DND-41 (cell line): ENCODE results near the gene YIPF4.
"Not testable (repeated sequence)": the region's sequence is repeated elsewhere in the genome, so short reads cannot be mapped to it uniquely, and the experiment has no call there.

Experiments
- ATAC-seq: fragments of 200-7000 bp; cut with Tn5 transposase; 3 replicates; pipeline ENCODE4 v1.9.1; 2021; ENCODE audit warnings: low read depth; ENCODE audit not compliant: insufficient read depth
- DNase-seq: peaks from one replicate; pipeline ENCODE4 v3.0.0-alpha.2; 2020
- H2AFZ ChIP-seq: 2 replicates; pipeline ENCODE4 v1.6.0; 2012; ENCODE audit warnings: low read depth, low read length
- H3K27ac ChIP-seq: 2 replicates; pipeline ENCODE4 v1.5.1; 2012; ENCODE audit warnings: low read length, inconsistent platforms
- H3K27me3 ChIP-seq: fragments of 200-600 bp; sonication (generic); 2 replicates; pipeline ENCODE4 v1.6.0; 2012; ENCODE audit warnings: low read length, mild to moderate bottlenecking, inconsistent platforms; ENCODE audit not compliant: insufficient read depth, poor library complexity
- H3K36me3 ChIP-seq: 2 replicates; pipeline ENCODE4 v1.5.1; 2012; ENCODE audit warnings: low read length, inconsistent platforms; ENCODE audit not compliant: insufficient read depth
- H3K4me1 ChIP-seq: 2 replicates; pipeline ENCODE4 v1.5.1; 2012; ENCODE audit warnings: mild to moderate bottlenecking, low read length; ENCODE audit not compliant: insufficient read depth
- H3K4me2 ChIP-seq: 2 replicates; pipeline ENCODE4 v1.6.0; 2012; ENCODE audit warnings: mild to moderate bottlenecking, moderate library complexity, low read length, inconsistent platforms; ENCODE audit not compliant: insufficient read depth
- H3K4me3 ChIP-seq, 2 experiments: fragments of 200-600 bp in 1 of 2; shearing (Covaris generic) in 1 of 2; 2 replicates each; pipeline ENCODE4 v1.5.1; 2012 to 2016; ENCODE audit warnings: inconsistent platforms in 2 of 2, low read length in 2 of 2, mild to moderate bottlenecking in 2 of 2, low read depth in 1 of 2, moderate library complexity in 1 of 2
- H3K79me2 ChIP-seq: 2 replicates; pipeline ENCODE4 v1.6.0; 2012; ENCODE audit warnings: low read length, inconsistent platforms; ENCODE audit not compliant: insufficient read depth
- H3K9ac ChIP-seq: 2 replicates; pipeline ENCODE4 v1.6.0; 2012; ENCODE audit warnings: low read depth, mild to moderate bottlenecking, inconsistent platforms, low read length, moderate library complexity
- H3K9me3 ChIP-seq: 2 replicates; pipeline ENCODE4 v1.5.1; 2012; ENCODE audit warnings: low read length, moderate library complexity, mild to moderate bottlenecking, inconsistent platforms; ENCODE audit not compliant: insufficient read depth, severe bottlenecking
- H4K20me1 ChIP-seq: 2 replicates; pipeline ENCODE4 v1.6.0; 2012; ENCODE audit warnings: low read length; ENCODE audit not compliant: insufficient read depth
- EZH2 ChIP-seq: IDR thresholded peaks from 3 replicates; pipeline ENCODE4 v1.6.1; 2012; ENCODE audit warnings: borderline replicate concordance, low read depth, mild to moderate bottlenecking, moderate library complexity, low read length, inconsistent platforms; ENCODE audit not compliant: severe bottlenecking
- TF ChIP-seq, protein P1 (sequence below): IDR thresholded peaks from 2 replicates; pipeline ENCODE4 v1.5.1; 2012; ENCODE audit warnings: borderline replicate concordance, low read length, moderate library complexity, mild to moderate bottlenecking; ENCODE audit not compliant: poor library complexity, severe bottlenecking; ENCODE audit errors: extremely low read depth

YIPF4 gene

DNA sequence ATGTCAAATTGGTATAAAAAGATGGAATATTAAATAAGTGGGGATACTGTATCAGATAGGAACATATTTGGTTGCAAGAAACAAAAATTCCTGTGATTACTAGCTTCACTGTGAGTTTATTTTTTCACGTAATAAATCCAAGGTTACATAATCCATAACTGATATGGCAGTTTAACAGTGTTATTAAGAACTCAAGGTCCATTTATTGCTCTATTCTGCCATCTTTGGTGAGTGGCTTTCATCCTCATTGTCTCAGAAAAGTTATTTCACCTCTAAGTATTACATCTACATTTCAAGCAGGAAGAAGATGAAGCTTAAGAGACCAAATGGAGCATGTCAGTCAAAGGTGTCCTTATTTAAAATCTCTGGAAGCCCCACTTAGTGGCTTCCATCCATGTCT is 37.2 kb downstream of the YIPF4 start:
- no peaks in the 10 kb centered on the region for H4K20me1 ChIP-seq
- TF ChIP-seq EZH2 = no peak
- TF ChIP-seq, protein P1, sequence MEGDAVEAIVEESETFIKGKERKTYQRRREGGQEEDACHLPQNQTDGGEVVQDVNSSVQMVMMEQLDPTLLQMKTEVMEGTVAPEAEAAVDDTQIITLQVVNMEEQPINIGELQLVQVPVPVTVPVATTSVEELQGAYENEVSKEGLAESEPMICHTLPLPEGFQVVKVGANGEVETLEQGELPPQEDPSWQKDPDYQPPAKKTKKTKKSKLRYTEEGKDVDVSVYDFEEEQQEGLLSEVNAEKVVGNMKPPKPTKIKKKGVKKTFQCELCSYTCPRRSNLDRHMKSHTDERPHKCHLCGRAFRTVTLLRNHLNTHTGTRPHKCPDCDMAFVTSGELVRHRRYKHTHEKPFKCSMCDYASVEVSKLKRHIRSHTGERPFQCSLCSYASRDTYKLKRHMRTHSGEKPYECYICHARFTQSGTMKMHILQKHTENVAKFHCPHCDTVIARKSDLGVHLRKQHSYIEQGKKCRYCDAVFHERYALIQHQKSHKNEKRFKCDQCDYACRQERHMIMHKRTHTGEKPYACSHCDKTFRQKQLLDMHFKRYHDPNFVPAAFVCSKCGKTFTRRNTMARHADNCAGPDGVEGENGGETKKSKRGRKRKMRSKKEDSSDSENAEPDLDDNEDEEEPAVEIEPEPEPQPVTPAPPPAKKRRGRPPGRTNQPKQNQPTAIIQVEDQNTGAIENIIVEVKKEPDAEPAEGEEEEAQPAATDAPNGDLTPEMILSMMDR = no peak
- H3K4me1 ChIP-seq = no peaks in the 10 kb centered on the region
- H3K36me3 ChIP-seq = peaks cover 8% of the 10 kb centered on the region
- H3K9ac ChIP-seq = no peak overlapping the region
- DNase-seq (no peak), ATAC-seq (no peak)
- no peaks in the 10 kb centered on the region for H3K79me2 ChIP-seq
- H2AFZ ChIP-seq = no peak overlapping the region
- H3K27ac ChIP-seq = no peak overlapping the region
- H3K9me3 ChIP-seq = no peaks in the 10 kb centered on the region
- no peak overlapping the region for H3K4me3 ChIP-seq
- H3K4me2 ChIP-seq = no peak overlapping the region
- no peaks in the 10 kb centered on the region for H3K27me3 ChIP-seq

DNA sequence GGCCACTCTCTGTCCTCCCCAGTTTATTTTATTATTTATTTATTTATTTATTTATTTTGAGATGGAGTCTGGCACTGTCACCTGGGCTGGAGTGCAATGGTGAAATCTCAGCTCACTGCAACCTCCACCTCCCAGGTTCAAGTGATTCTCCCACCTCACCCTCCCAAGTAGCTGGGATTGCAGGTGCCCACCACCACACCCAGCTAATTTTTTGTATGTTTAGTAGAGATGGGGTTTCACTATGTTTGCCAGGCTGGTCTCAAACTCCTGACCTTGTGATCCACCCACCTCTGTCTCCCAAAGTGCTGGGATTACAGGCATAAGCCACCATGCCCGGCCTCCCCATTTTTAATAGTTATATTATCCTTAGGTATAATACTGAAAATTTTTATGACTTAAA is 51.0 kb downstream of the YIPF4 start:
- H3K27ac ChIP-seq = not testable (repeated sequence)

GRCh38 chr2:32329180-32329980 is 51.7 kb downstream of the YIPF4 start:
- H3K4me1 ChIP-seq, H3K9me3 ChIP-seq, ATAC-seq, H3K4me2 ChIP-seq, H3K27ac ChIP-seq, H3K79me2 ChIP-seq, DNase-seq, H2AFZ ChIP-seq, H4K20me1 ChIP-seq, H3K9ac ChIP-seq, H3K36me3 ChIP-seq, H3K27me3 ChIP-seq, H3K4me3 ChIP-seq: not testable (repeated sequence)

More for the DNA sequence above, 51.0 kb downstream of the YIPF4 start:
- not testable (repeated sequence) for H3K4me3 ChIP-seq, H3K4me1 ChIP-seq, ATAC-seq, H3K27me3 ChIP-seq, H3K9me3 ChIP-seq, H3K36me3 ChIP-seq, DNase-seq, H3K9ac ChIP-seq, H3K4me2 ChIP-seq, H3K79me2 ChIP-seq, H2AFZ ChIP-seq, H4K20me1 ChIP-seq

DNA sequence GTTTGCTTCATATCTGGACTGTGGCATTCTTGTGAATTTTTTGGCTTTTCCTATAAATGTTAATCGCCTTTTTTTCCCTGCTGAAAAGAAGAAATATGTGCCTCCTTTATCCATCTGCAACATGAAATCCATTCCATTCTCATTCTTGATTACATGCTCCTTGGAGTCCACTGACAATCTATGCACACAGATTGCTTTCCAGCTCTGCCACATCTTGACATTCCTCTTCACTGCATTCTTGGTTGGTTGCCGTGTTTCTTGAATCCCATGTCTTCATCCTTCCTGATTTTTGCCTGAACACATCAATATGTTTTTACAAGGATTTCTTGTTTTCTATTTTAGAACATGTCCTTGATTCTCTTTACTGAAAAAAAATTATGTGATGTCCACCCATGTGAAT is 52.4 kb downstream of the YIPF4 start:
- no peak overlapping the region for H3K27ac ChIP-seq

More for the DNA sequence above, 52.4 kb downstream of the YIPF4 start:
- DNase-seq (no peak), ATAC-seq (no peak)
- Histone ChIP-seq H3K27me3 (no peaks in the 10 kb centered on the region), H3K4me1 (no peaks in the 10 kb centered on the region), H3K79me2 (no peaks in the 10 kb centered on the region), H2AFZ (no peak overlapping the region), H3K36me3 (no peaks in the 10 kb centered on the region), H3K9me3 (no peaks in the 10 kb centered on the region), H3K4me2 (no peak overlapping the region), H4K20me1 (no peaks in the 10 kb centered on the region), H3K9ac (no peak overlapping the region), H3K4me3 (no peak overlapping the region)
- TF ChIP-seq EZH2 = no peak
- TF ChIP-seq, protein P1 = no peak
